K562 (cell line): ENCODE data around the gene FAM186B. TPM values are rescaled to one million over a fixed set of nuclear protein-coding genes. Genes with fewer than 3 reads are reported as not detected.

Experiments used
- ATAC-seq: fragments of 200-7000 bp; cut with Tn5 transposase; 3 replicates; pipeline ENCODE4 v1.9.1; 2020; ENCODE audit warnings: moderate library complexity
- BruUV-seq: library from RNA; stranded (reverse); fragments of 400-500 nt; replicated peaks from 2 replicates; lab custom pipeline; 2021; lab: Mats Ljungman, UMichigan
- CTCF ChIA-PET: fragments of 300-600 bp; formaldehyde crosslinking; extraction: SDS; loops from one replicate; lab custom pipeline; 2021; ENCODE audit warnings: low intra/inter-chr PET ratio; lab: Yijun Ruan, JAX
- POLR2A ChIA-PET: fragments of 300-600, 350-650 bp; sonication (Branson Sonifier 250); formaldehyde crosslinking; extraction: SDS; loops from one replicate; lab custom pipeline; 2021; ENCODE audit warnings: antibody characterized with exemption, inconsistent platforms; lab: Yijun Ruan, JAX
- DNase-seq, 4 experiments: peaks; one replicate each; pipeline versions ENCODE4 v3.0.0 to v3.0.0-alpha.2; 2011 to 2018; ENCODE audit warnings: low spot score in 3 of 4, mixed read lengths in 3 of 4; ENCODE audit errors: extremely low read depth in 1 of 4
- FAIRE-seq: peaks from 2 replicates; lab custom pipeline; 2011; peaks lifted over from hg19 to GRCh38; lab: Jason Lieb, UNC
- H2AFZ ChIP-seq: 2 replicates; pipeline ENCODE4 v1.6.0; 2011; ENCODE audit warnings: low read depth, low read length, control low read depth, inconsistent platforms
- H3K27ac ChIP-seq: fragments of 200-600 bp; 3 replicates; pipeline ENCODE4 v1.8.0; 2011; ENCODE audit warnings: low read depth, mild to moderate bottlenecking, control low read depth, inconsistent platforms, low read length, moderate library complexity, mixed read lengths; ENCODE audit errors: extremely low read depth
- H3K27me3 ChIP-seq, 2 experiments: fragments of 300-600 bp in 1 of 2; 2 replicates in 1 of 2; 3 replicates in 1 of 2; pipeline versions ENCODE4 v1.6.0 to v1.8.0; 2011; ENCODE audit warnings: inconsistent platforms in 2 of 2, low read length in 2 of 2, mild to moderate bottlenecking in 1 of 2, mixed read lengths in 1 of 2, moderate library complexity in 1 of 2; ENCODE audit not compliant: control insufficient read depth in 2 of 2, insufficient read depth in 2 of 2
- H3K36me3 ChIP-seq: fragments of 300-600 bp; 3 replicates; pipeline ENCODE4 v1.8.0; 2011; ENCODE audit warnings: mild to moderate bottlenecking, low read length, inconsistent platforms; ENCODE audit not compliant: control insufficient read depth, insufficient read depth
- H3K4me1 ChIP-seq, 2 experiments: fragments of 200-600 bp in 1 of 2; replicated peaks in 1 of 2; 2 replicates in 1 of 2; 3 replicates in 1 of 2; pipeline versions ENCODE4 v1.5.1 to v1.8.0; 2011; ENCODE audit warnings: inconsistent platforms in 2 of 2, low read length in 2 of 2, mild to moderate bottlenecking in 1 of 2, mixed read lengths in 1 of 2, moderate library complexity in 1 of 2; ENCODE audit not compliant: control insufficient read depth in 2 of 2, insufficient read depth in 2 of 2
- H3K4me2 ChIP-seq: 2 replicates; pipeline ENCODE4 v1.6.1; 2011; ENCODE audit warnings: low read length, control low read depth, inconsistent platforms, mixed read lengths; ENCODE audit not compliant: insufficient read depth
- H3K4me3 ChIP-seq: fragments of 200-600 bp; sonication (generic), shearing (Covaris generic); 2 replicates; pipeline ENCODE4 v1.5.1; 2016; ENCODE audit warnings: control low read depth, inconsistent platforms
- H3K79me2 ChIP-seq: fragments of 200-600 bp; 3 replicates; pipeline ENCODE4 v1.8.0; 2011; ENCODE audit warnings: low read length, inconsistent platforms; ENCODE audit not compliant: control insufficient read depth, insufficient read depth
- H3K9ac ChIP-seq, 2 experiments: 2 replicates each; pipeline versions ENCODE4 v1.6.0 to v1.6.1; 2011; ENCODE audit warnings: low read depth in 2 of 2, low read length in 2 of 2, control low read depth in 1 of 2, inconsistent platforms in 1 of 2, mild to moderate bottlenecking in 1 of 2, mixed read lengths in 1 of 2; ENCODE audit not compliant: insufficient read depth in 1 of 2
- H3K9me1 ChIP-seq: one replicate; pipeline ENCODE4 v1.6.0; 2011; ENCODE audit warnings: inconsistent platforms, mild to moderate bottlenecking, low read length, moderate library complexity; ENCODE audit not compliant: control insufficient read depth, insufficient read depth
- H3K9me3 ChIP-seq: replicated peaks from 2 replicates; pipeline ENCODE4 v1.5.1; 2011; ENCODE audit warnings: low read depth, low read length, inconsistent platforms; ENCODE audit not compliant: control insufficient read depth, insufficient read depth
- H4K20me1 ChIP-seq: replicated peaks from 2 replicates; pipeline ENCODE4 v1.6.1; 2011; ENCODE audit warnings: low read length, inconsistent platforms, mixed read lengths; ENCODE audit not compliant: control insufficient read depth, insufficient read depth
- ATF7 ChIP-seq: fragments of 450-650 bp; IDR thresholded peaks from 2 replicates; pipeline ENCODE4 v1.7.1; 2014; ENCODE audit warnings: mild to moderate bottlenecking, moderate library complexity
- ILF3 ChIP-seq: fragments of 450-650 bp; IDR thresholded peaks from 2 replicates; pipeline ENCODE4 v1.6.1; 2018; ENCODE audit warnings: antibody characterized with exemption, mild to moderate bottlenecking, moderate library complexity, borderline replicate concordance
- KLF16 ChIP-seq: IDR thresholded peaks from 2 replicates; pipeline ENCODE4 v1.6.1; 2016; ENCODE audit warnings: antibody characterized with exemption
- LCOR ChIP-seq: sonication (generic); formaldehyde crosslinking; IDR thresholded peaks from 2 replicates; pipeline ENCODE4 v1.8.0; 2022; ENCODE audit warnings: mild to moderate bottlenecking, missing genetic modification reagents
- MNT ChIP-seq, 2 experiments: fragments of 450-650 bp; conservative IDR thresholded peaks; 2 replicates each; pipeline ENCODE4 v1.6.1; 2017; ENCODE audit warnings: mild to moderate bottlenecking in 2 of 2, moderate library complexity in 2 of 2
- NFIX ChIP-seq: fragments of 250-450 bp; sonication (Bioruptor Pico); IDR thresholded peaks from 2 replicates; pipeline ENCODE4 v1.4.0; 2020; ENCODE audit warnings: low read depth, mild to moderate bottlenecking, moderate library complexity
- NR0B1 ChIP-seq: fragments of 450-650 bp; IDR thresholded peaks from one replicate; pipeline ENCODE4 v1.6.1; 2018; ENCODE audit warnings: mild to moderate bottlenecking, moderate library complexity; ENCODE audit not compliant: partially characterized antibody
- PRDM10 ChIP-seq: fragments of 450-650 bp; IDR thresholded peaks from 2 replicates; pipeline ENCODE4 v1.6.1; 2018; ENCODE audit not compliant: partially characterized antibody
- SIX5 ChIP-seq, 2 experiments: IDR thresholded peaks; 2 replicates each; pipeline ENCODE4 v1.6.1; 2011; ENCODE audit warnings: low read length in 2 of 2, borderline replicate concordance in 1 of 2, low read depth in 1 of 2, mild to moderate bottlenecking in 1 of 2, moderate library complexity in 1 of 2; ENCODE audit not compliant: insufficient read depth in 1 of 2
- SMARCE1 ChIP-seq: fragments of 450-650 bp; IDR thresholded peaks from 2 replicates; pipeline ENCODE4 v1.7.1; 2016; ENCODE audit warnings: mild to moderate bottlenecking
- TRIM28 ChIP-seq: fragments of 450-650 bp; IDR thresholded peaks from 2 replicates; pipeline ENCODE4 v1.6.1; 2017
- ZBTB1 ChIP-seq: sonication (generic); formaldehyde crosslinking; IDR thresholded peaks from 2 replicates; pipeline ENCODE4 v1.8.1; 2023; ENCODE audit warnings: missing genetic modification reagents, low read depth, mild to moderate bottlenecking, borderline replicate concordance
- ZC3H11A ChIP-seq: IDR thresholded peaks from 2 replicates; pipeline ENCODE4 v1.6.1; 2012; ENCODE audit warnings: low read depth, low read length, improper control_type of control experiment
- ZNF232 ChIP-seq: sonication (generic); formaldehyde crosslinking; IDR thresholded peaks from 2 replicates; pipeline ENCODE4 v1.8.0; 2022; ENCODE audit warnings: mild to moderate bottlenecking, missing genetic modification reagents
- ZNF695 ChIP-seq: fragments of 450-650 bp; formaldehyde crosslinking; IDR thresholded peaks from 2 replicates; pipeline ENCODE4 v1.4.0; 2020; ENCODE audit warnings: mild to moderate bottlenecking, moderate library complexity
- WGBS: fragments of 100-300 bp; shearing (Covaris generic); methylation state at CpG from one replicate; pipeline ENCODE4 v1.1.6; 2016; ENCODE audit warnings: low coverage, mixed read lengths; ENCODE audit not compliant: insufficient coverage; ENCODE audit errors: missing lambda C conversion rate; 5-methylcytosine and 5-hydroxymethylcytosine counted together
- in situ Hi-C: fragments of 300-500 bp; cut with MboI; formaldehyde crosslinking; loops from 4 replicates; pipeline ENCODE4 v1.15.0; 2018; ENCODE audit warnings: inconsistent platforms, mixed read lengths
- intact Hi-C: fragments of 100-400 bp; cut with micrococcal nuclease; formaldehyde crosslinking; loops from 2 replicates; pipeline ENCODE4 v1.14.2; 2022
- polyA plus RNA-seq, 8 experiments: library from polyadenylated mRNA; depleted of rRNA in 4 of 8; stranded (reverse) in 5 of 8; unstranded in 3 of 8; fragments of >200 nt; fragmentation: Nextera tagmentation in 2 of 8; fragmentation: Illumina TruSeq in 1 of 8; extraction: Ambion mirVana in 2 of 8; extraction: Trizol in 1 of 8; gene quantifications; 2 replicates each; pipeline versions ENCODE4 v1.2.1 to v1.2.3, GENCODE V29; 2011 to 2014; ENCODE audit warnings: inconsistent platforms in 1 of 8, missing spikeins in 1 of 8
- total RNA-seq, 7 experiments: library from RNA; depleted of rRNA in 6 of 7; stranded (reverse); fragments of >200 nt in 6 of 7; fragmentation: Illumina TruSeq in 2 of 7; extraction: Trizol in 2 of 7; gene quantifications; 2 replicates each; pipeline versions ENCODE4 v1.2.1 to v1.2.3, GENCODE V29; 2011 to 2021; ENCODE audit warnings: low replicate concordance in 1 of 7

The FAM186B gene
- total and polyA plus RNA-seq, 9 of the 15 experiments (the other 6 are each of a cell fraction or from before 2014, with no cell fraction given), result 0.07 to 0.42 (median 0.15) TPM

- TF ChIP-seq NR0B1 (no peak), ZBTB1 (CRISPR knock-in tag) (no peak), SIX5 (IDR thresholded peaks at IDR 0.05; ENCODE audit: borderline replicate concordance in 1 of 2, insufficient read depth in 1 of 2, low read depth in 1 of 2, low read length in 2 of 2) (no peak), SMARCE1 (no peak), ZC3H11A (no peak), TRIM28 (no peak), ZNF232 (CRISPR knock-in tag) (no peak), NFIX (no peak), KLF16 (no peak), ZNF695 (CRISPR knock-in tag) (no peak)
- TF ChIP-seq, all 486 proteins: peak for 0
Observed at GRCh38 chr12:49588721-49589516, 16.5 kb downstream of the FAM186B start (continued).

- in situ Hi-C loops (no loop called here), intact Hi-C loops (no loop called here)
- BruUV-seq, result no TSS peak
- Histone ChIP-seq H3K36me3 (peaks cover 27% of the 10 kb centered on the region; the same call in 2 of the 3 replicates), H3K9me3 (no peaks in the 10 kb centered on the region), H3K4me1 (peaks cover 0 to 8% of the 10 kb centered on the region in 2 experiments; a peak in 1 of 5 replicates), H2AFZ (no peak overlapping the region), H3K4me2 (no peak overlapping the region), H3K79me2 (no peaks in the 10 kb centered on the region), H3K9me1 (peaks cover 2% of the 10 kb centered on the region), H3K27ac (no peak overlapping the region), H3K4me3 (no peak overlapping the region), H4K20me1 (no peaks in the 10 kb centered on the region), H3K9ac (peak overlapping the region in 1 of 2 experiments; percentile 47; a peak in 2 of 4 replicates), H3K27me3 (no peaks in the 10 kb centered on the region)
- ATAC-seq, result no peak
- ChIA-PET CTCF (no interaction called here), POLR2A (interaction anchor here (0.5 to 1.2 kb wide), 3 partner anchors 11 to 42 kb away, joined by 3 read pairs; no protein-coding TSS in a partner anchor)
- DNase-seq, result no peak
- FAIRE-seq, result no peak
- WGBS, result 85% methylated on average over 6 of the region's 7 CpGs
- TF ChIP-seq ILF3, result no peak
- TF ChIP-seq ZC3H11A, result no peak
- no peak for TF ChIP-seq PRDM10
- no peak for TF ChIP-seq LCOR (CRISPR knock-in tag)
- no peak for TF ChIP-seq MNT (conservative IDR thresholded peaks at IDR 0.05)
- no peak for TF ChIP-seq ATF7
Observed at GRCh38 chr12:49588281-49588680, 17.2 kb downstream of the FAM186B start.
